HEK293 (cell line): ENCODE measurements around the gene PTK7.
A peak's percentile ranks its signal among the peaks of the same experiment; 100 is the strongest.

Experiments
- CTCF ChIA-PET: fragments of 350-600 bp; formaldehyde crosslinking; extraction: SDS; loops from one replicate; lab custom pipeline; 2021; ENCODE audit warnings: antibody characterized with exemption; lab: Yijun Ruan, JAX
- POLR2A ChIA-PET: fragments of 300-600 bp; formaldehyde crosslinking; extraction: SDS; loops from one replicate; lab custom pipeline; 2020; ENCODE audit warnings: antibody characterized with exemption, inconsistent platforms; lab: Yijun Ruan, JAX
- H3K27ac ChIP-seq: fragments of 200-500 bp; sonication (Bioruptor generic); 2 replicates; pipeline ENCODE4 v1.5.1; 2014; ENCODE audit warnings: low read depth, low read length, control low read depth, inconsistent platforms; ENCODE audit errors: extremely low read depth
- H3K36me3 ChIP-seq, 2 experiments: fragments of 200-500 bp in 1 of 2; sonication (Bioruptor generic) in 1 of 2; 1 replicate in 1 of 2; 2 replicates in 1 of 2; pipeline ENCODE4 v1.5.1; 2014 to 2017; ENCODE audit warnings: inconsistent platforms in 2 of 2, low read length in 2 of 2; ENCODE audit not compliant: control insufficient read depth in 2 of 2, insufficient read depth in 1 of 2
- H3K4me1 ChIP-seq: fragments of 200-500 bp; sonication (Bioruptor generic); 2 replicates; pipeline ENCODE4 v1.5.1; 2014; ENCODE audit warnings: mild to moderate bottlenecking, low read length, inconsistent platforms; ENCODE audit not compliant: control insufficient read depth, insufficient read depth
- H3K4me3 ChIP-seq: 2 replicates; pipeline ENCODE4 v1.5.1; 2011; ENCODE audit warnings: low read depth, mild to moderate bottlenecking, control low read depth, low read length, moderate library complexity
- H3K9me3 ChIP-seq: fragments of 200-500 bp; sonication (Bioruptor generic); 2 replicates; pipeline ENCODE4 v1.5.1; 2014; ENCODE audit warnings: low read depth, low read length, inconsistent platforms; ENCODE audit not compliant: control insufficient read depth, insufficient read depth
- CTCF ChIP-seq: fragments of 450-650 bp; formaldehyde crosslinking; IDR thresholded peaks from 2 replicates; pipeline ENCODE4 v1.5.1; 2016; ENCODE audit warnings: missing biosample characterization, missing genetic modification characterization
- EGR2 ChIP-seq: fragments of 450-650 bp; formaldehyde crosslinking; IDR thresholded peaks from 2 replicates; pipeline ENCODE4 v1.5.1; 2016; ENCODE audit warnings: low read depth, missing biosample characterization, missing genetic modification characterization
- HIC1 ChIP-seq: fragments of 450-650 bp; formaldehyde crosslinking; IDR thresholded peaks from 2 replicates; pipeline ENCODE4 v1.5.1; 2016; ENCODE audit warnings: missing biosample characterization, missing genetic modification characterization
- KLF17 ChIP-seq: fragments of 450-650 bp; formaldehyde crosslinking; IDR thresholded peaks from 2 replicates; pipeline ENCODE4 v1.5.1; 2016; ENCODE audit warnings: missing biosample characterization, missing genetic modification characterization
- KLF7 ChIP-seq: fragments of 450-650 bp; formaldehyde crosslinking; IDR thresholded peaks from 2 replicates; pipeline ENCODE4 v1.5.1; 2016; ENCODE audit warnings: missing biosample characterization, missing genetic modification characterization, borderline replicate concordance
- OVOL3 ChIP-seq: fragments of 450-650 bp; formaldehyde crosslinking; IDR thresholded peaks from 2 replicates; pipeline ENCODE4 v1.5.1; 2016; ENCODE audit warnings: missing biosample characterization, missing genetic modification characterization
- TSHZ1 ChIP-seq: fragments of 450-650 bp; formaldehyde crosslinking; IDR thresholded peaks from 2 replicates; pipeline ENCODE4 v1.5.1; 2016; ENCODE audit warnings: missing biosample characterization, missing genetic modification characterization, borderline replicate concordance
- ZBTB11 ChIP-seq: fragments of 450-650 bp; formaldehyde crosslinking; conservative IDR thresholded peaks from 2 replicates; pipeline ENCODE4 v1.5.1; 2016; ENCODE audit warnings: low read depth, missing biosample characterization, missing genetic modification characterization
- ZFHX2 ChIP-seq: fragments of 450-650 bp; formaldehyde crosslinking; conservative IDR thresholded peaks from 2 replicates; pipeline ENCODE4 v1.5.1; 2016; ENCODE audit warnings: missing biosample characterization, missing genetic modification characterization
- ZNF266 ChIP-seq: fragments of 450-650 bp; formaldehyde crosslinking; IDR thresholded peaks from 2 replicates; pipeline ENCODE4 v1.5.1; 2016; ENCODE audit warnings: missing biosample characterization, missing genetic modification characterization, low read depth
- ZNF280C ChIP-seq: fragments of 450-650 bp; formaldehyde crosslinking; IDR thresholded peaks from 2 replicates; pipeline ENCODE4 v1.5.1; 2016; ENCODE audit warnings: missing biosample characterization, missing genetic modification characterization
- ZNF404 ChIP-seq: fragments of 450-650 bp; formaldehyde crosslinking; IDR thresholded peaks from 2 replicates; pipeline ENCODE4 v1.5.1; 2017; ENCODE audit warnings: missing biosample characterization, missing genetic modification characterization
- ZNF580 ChIP-seq: fragments of 450-650 bp; formaldehyde crosslinking; IDR thresholded peaks from 2 replicates; pipeline ENCODE4 v1.5.1; 2016; ENCODE audit warnings: missing biosample characterization, missing genetic modification characterization
- ZNF621 ChIP-seq: fragments of 450-650 bp; formaldehyde crosslinking; IDR thresholded peaks from 2 replicates; pipeline ENCODE4 v1.5.1; 2017; ENCODE audit warnings: missing biosample characterization, missing genetic modification characterization

The PTK7 gene

GRCh38 chr6:43052225-43052841 is 23.8 kb upstream of the PTK7 start:
- H3K36me3 ChIP-seq: peaks cover 19 to 74% of the 10 kb centered on the region in 2 experiments; a peak in 2 of 3 replicates
- H3K27ac ChIP-seq: peak overlapping the region; percentile 85; the same call in 1 of the 2 replicates
- no peak overlapping the region for H3K4me3 ChIP-seq
- no peaks in the 10 kb centered on the region for H3K9me3 ChIP-seq
- TF ChIP-seq HIC1 (tag by site-specific recombination) (0 out of 2 replicates have a peak, but pooled peaks have one; percentile 31), ZBTB11 (tag by site-specific recombination) (no peak)
- POLR2A ChIA-PET: interaction anchor here (3.4 kb wide), 1 partner anchor 39 kb away, joined by 14 read pairs; the partner anchor contains the start of genes KLHDC3 and MEA1
- CTCF ChIA-PET: interaction anchor here (0.7 to 2.0 kb wide), 4 partner anchors 13 to 364 kb away, joined by 3 to 7 read pairs (median 4); no protein-coding TSS in a partner anchor
- H3K4me1 ChIP-seq: peaks cover 4% of the 10 kb centered on the region

- ChIA-PET POLR2A (interaction anchor here (0.8 to 3.4 kb wide), 24 partner anchors 10 to 464 kb away, joined by 3 to 50 read pairs (median 10); partner anchors contain the start of genes CNPY3, CUL9, KLHDC3 and MEA1), CTCF (interaction anchor here (0.7 to 1.7 kb wide), 5 partner anchors 14 to 363 kb away, joined by 3 to 8 read pairs (median 3); no protein-coding TSS in a partner anchor)
- H3K4me3 ChIP-seq: peak overlapping the region; percentile 74
- H3K36me3 ChIP-seq: peaks cover 23 to 74% of the 10 kb centered on the region in 2 experiments; a peak in 2 of 3 replicates
- H3K9me3 ChIP-seq: no peaks in the 10 kb centered on the region
- H3K27ac ChIP-seq: peak overlapping the region; percentile 85
- H3K4me1 ChIP-seq: peaks cover 4% of the 10 kb centered on the region
- TF ChIP-seq ZFHX2: peak; percentile 83
- TF ChIP-seq TSHZ1 (tag by site-specific recombination): 0 out of 2 replicates have a peak, but pooled peaks have one; percentile 32
- TF ChIP-seq CTCF (tag by site-specific recombination): peak; percentile 77; the same call in 1 of the 2 replicates
- no peak for TF ChIP-seq ZNF280C
- TF ChIP-seq ZNF266 (tag by site-specific recombination): 0 out of 2 replicates have a peak, but pooled peaks have one; percentile 14
- TF ChIP-seq ZNF580 (tag by site-specific recombination): no peak
- no peak for TF ChIP-seq KLF17 (tag by site-specific recombination)
- no peak for TF ChIP-seq OVOL3 (tag by site-specific recombination)
- no peak for TF ChIP-seq ZNF404 (tag by site-specific recombination)
- no peak for TF ChIP-seq ZNF621 (tag by site-specific recombination)
- TF ChIP-seq EGR2 (tag by site-specific recombination): peak; percentile 87
- TF ChIP-seq KLF7 (tag by site-specific recombination): no peak
These were observed 23.1 kb upstream of the PTK7 start for GRCh38 chr6:43052842-43053544.
